ENCODE results near the gene LRMDA. TPM values are rescaled to one million over a fixed set of nuclear protein-coding genes. Genes with fewer than 3 reads are reported as not detected.

LRMDA gene
- polyA plus RNA-seq, 3 donors: 39.8 to 59.6 (median 56.4) TPM

- H3K79me2 ChIP-seq (ENCODE audit: insufficient read depth, low read length): no peaks in the 10 kb centered on the region
- H3K9ac ChIP-seq (ENCODE audit: insufficient read depth, low read length, poor library complexity, severe bottlenecking): no peak overlapping the region
- no peak overlapping the region for H3K27ac ChIP-seq (ENCODE audit: low read depth in 1 of 2, low read length in 2 of 2)
- intact Hi-C loops (cut with micrococcal nuclease): no loop called here
- peaks cover 4% of the 10 kb centered on the region for H4K20me1 ChIP-seq (ENCODE audit: insufficient read depth, low read length)
- H3K4me1 ChIP-seq (ENCODE audit: control insufficient read depth in 1 of 2, insufficient read depth in 2 of 2, low read length in 2 of 2): no peaks in the 10 kb centered on the region
- Mint-ChIP-seq H3K4me1 (peaks cover 4% of the 10 kb centered on the region), H3K4me3 (no peak overlapping the region), H3K27ac (no peak overlapping the region), H3K27me3 (ENCODE audit: low read depth in 3 of 3) (peaks cover 0 to 3% (median 0%) of the 10 kb centered on the region in 3 donors), H3K36me3 (peaks cover 4 to 13% of the 10 kb centered on the region in 2 donors), H3K9me3 (peaks cover 0 to 2% (median 0%) of the 10 kb centered on the region in 7 donors)
- TF ChIP-seq CTCF (IDR thresholded peaks at IDR 0.05): no peak
- no CpG with 5 or more reads among the region's 3 CpGs for WGBS (ENCODE audit: insufficient coverage)
- H3K36me3 ChIP-seq (replicated peaks in 1 of 2; ENCODE audit: control insufficient read depth in 1 of 2, insufficient read depth in 2 of 2, low read length in 2 of 2): peaks cover 0 to 7% of the 10 kb centered on the region in 2 donors
- H2AFZ ChIP-seq (ENCODE audit: insufficient read depth, low read depth, low read length, poor library complexity, severe bottlenecking): no peak overlapping the region
- DNase-seq: no peak
- H3K4me2 ChIP-seq (replicated peaks; ENCODE audit: extremely low read depth, low read length, poor library complexity, severe bottlenecking): no peak overlapping the region
- H3K27me3 ChIP-seq (ENCODE audit: control insufficient read depth in 2 of 2, insufficient read depth in 2 of 2, low read length in 2 of 2): no peaks in the 10 kb centered on the region
- H3K9me3 ChIP-seq (replicated peaks in 1 of 2; ENCODE audit: control insufficient read depth in 1 of 2, insufficient read depth in 1 of 2, low read length in 2 of 2): no peaks in the 10 kb centered on the region
- H3K4me3 ChIP-seq (replicated peaks in 1 of 3; ENCODE audit: low read depth in 2 of 3, low read length in 3 of 3): no peak overlapping the region
Observed at GRCh38 chr10:75806186-75806585, 374.8 kb downstream of the LRMDA start.

DNA sequence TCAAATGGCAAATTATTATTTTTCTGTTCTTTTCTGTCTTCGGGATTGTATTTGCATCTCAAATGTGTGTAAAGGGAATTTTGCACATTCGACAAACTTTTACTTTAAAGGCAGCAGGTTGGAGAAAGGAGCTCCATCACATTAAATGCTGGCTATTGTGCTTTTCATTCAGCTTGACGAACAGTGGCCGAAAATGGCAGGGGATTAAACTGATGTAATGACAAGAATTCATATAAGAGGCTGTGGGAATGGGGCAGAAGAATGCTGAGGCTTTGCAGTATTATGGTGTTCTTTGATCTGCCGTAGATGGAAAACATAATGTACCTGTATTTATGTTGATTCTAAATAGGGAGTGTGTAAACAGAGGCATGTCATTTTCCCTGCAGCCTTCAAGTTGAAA, 376.0 kb downstream of the LRMDA start:
- Mint-ChIP-seq H3K9me3 (peaks cover 0 to 2% (median 0%) of the 10 kb centered on the region in 7 donors), H3K4me1 (peaks cover 4% of the 10 kb centered on the region), H3K4me3 (no peak overlapping the region), H3K27ac (no peak overlapping the region), H3K27me3 (ENCODE audit: low read depth in 3 of 3) (peaks cover 0 to 3% (median 0%) of the 10 kb centered on the region in 3 donors), H3K36me3 (peaks cover 2 to 4% of the 10 kb centered on the region in 2 donors)
- H3K27ac ChIP-seq (ENCODE audit: low read depth in 1 of 2, low read length in 2 of 2): no peak overlapping the region
- H2AFZ ChIP-seq (ENCODE audit: insufficient read depth, low read depth, low read length, poor library complexity, severe bottlenecking): no peak overlapping the region
- no peak for DNase-seq
- H3K9ac ChIP-seq (ENCODE audit: insufficient read depth, low read length, poor library complexity, severe bottlenecking): no peak overlapping the region
- TF ChIP-seq CTCF (IDR thresholded peaks at IDR 0.05): no peak
- H3K79me2 ChIP-seq (ENCODE audit: insufficient read depth, low read length): no peaks in the 10 kb centered on the region
- H3K36me3 ChIP-seq (replicated peaks in 1 of 2; ENCODE audit: control insufficient read depth in 1 of 2, insufficient read depth in 2 of 2, low read length in 2 of 2): no peaks in the 10 kb centered on the region
- H3K9me3 ChIP-seq (replicated peaks in 1 of 2; ENCODE audit: control insufficient read depth in 1 of 2, insufficient read depth in 1 of 2, low read length in 2 of 2): no peaks in the 10 kb centered on the region
- 100% methylated on average over 2 of the region's 5 CpGs for WGBS (ENCODE audit: insufficient coverage)
- intact Hi-C loops (cut with micrococcal nuclease): no loop called here
- H4K20me1 ChIP-seq (ENCODE audit: insufficient read depth, low read length): peaks cover 4% of the 10 kb centered on the region
- H3K4me3 ChIP-seq (replicated peaks in 1 of 3; ENCODE audit: low read depth in 2 of 3, low read length in 3 of 3): no peak overlapping the region
- no peaks in the 10 kb centered on the region for H3K27me3 ChIP-seq (ENCODE audit: control insufficient read depth in 2 of 2, insufficient read depth in 2 of 2, low read length in 2 of 2)
- no peaks in the 10 kb centered on the region for H3K4me1 ChIP-seq (ENCODE audit: control insufficient read depth in 1 of 2, insufficient read depth in 2 of 2, low read length in 2 of 2)
- H3K4me2 ChIP-seq (replicated peaks; ENCODE audit: extremely low read depth, low read length, poor library complexity, severe bottlenecking): no peak overlapping the region

Data from CD14-positive monocyte (primary cell).